ENCODE measurements around the gene ATOH7.
"Not testable (repeated sequence)": the region's sequence is repeated elsewhere in the genome, so short reads cannot be mapped to it uniquely, and the experiment has no call there.

The ATOH7 gene

DNA sequence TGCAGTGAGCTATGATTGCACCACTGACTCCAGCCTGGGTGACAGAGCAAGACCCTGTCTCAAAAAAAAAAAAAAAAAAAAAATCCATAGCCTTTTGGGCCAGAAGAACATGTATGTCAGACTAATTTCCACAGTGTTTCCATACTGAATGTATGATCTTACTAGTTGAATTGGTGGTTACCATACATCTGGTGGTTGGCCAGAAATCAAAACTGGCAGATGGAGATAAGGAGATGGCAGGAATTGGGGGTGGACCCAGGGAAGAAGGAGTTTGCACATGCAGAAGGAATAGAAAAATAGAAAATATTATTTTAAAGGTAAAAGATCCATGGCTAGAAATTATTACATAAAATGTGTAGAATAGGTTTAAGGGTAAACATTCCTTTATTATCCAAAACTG, 3.7 kb upstream of the ATOH7 start:
- DNase-seq: no peak

DNA sequence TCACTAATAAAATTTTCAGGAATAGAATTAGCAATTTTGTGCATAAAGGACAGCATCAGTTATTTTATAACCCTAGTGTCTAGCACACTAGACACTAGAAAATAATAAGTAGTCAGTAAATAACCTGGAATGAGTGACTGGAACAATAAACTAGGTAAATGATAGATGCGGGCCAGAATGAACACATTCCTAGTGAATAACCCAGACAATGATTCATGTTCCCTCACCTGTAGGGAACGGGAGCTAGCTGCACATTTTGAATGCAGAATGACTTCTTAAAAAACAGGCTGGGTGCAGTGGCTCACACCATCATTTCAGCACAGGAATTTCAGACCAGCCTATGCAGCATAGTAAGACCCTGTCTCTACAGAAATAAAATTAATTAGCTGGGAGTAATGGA, 3.2 kb upstream of the ATOH7 start:
- no peak for DNase-seq

DNA sequence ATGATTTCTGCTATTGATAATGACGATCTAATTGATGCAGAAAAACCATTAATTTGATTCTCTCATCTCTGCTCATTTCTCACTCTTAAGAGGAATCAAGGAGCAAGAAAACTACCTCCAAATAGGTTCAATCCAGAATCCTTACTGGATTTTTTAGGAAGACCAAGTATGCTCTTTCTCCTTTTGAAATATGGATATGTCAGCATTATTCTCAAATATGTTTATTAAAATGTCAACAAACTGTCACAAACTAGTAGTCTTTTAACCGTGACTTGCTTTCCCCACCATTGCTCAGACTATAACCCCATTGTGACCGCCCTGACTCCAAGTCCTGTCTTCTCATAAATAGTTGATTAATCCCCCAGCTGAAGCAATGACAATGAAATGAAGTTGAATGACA, 1.1 kb upstream of the ATOH7 start:
- no peak for DNase-seq

DNA sequence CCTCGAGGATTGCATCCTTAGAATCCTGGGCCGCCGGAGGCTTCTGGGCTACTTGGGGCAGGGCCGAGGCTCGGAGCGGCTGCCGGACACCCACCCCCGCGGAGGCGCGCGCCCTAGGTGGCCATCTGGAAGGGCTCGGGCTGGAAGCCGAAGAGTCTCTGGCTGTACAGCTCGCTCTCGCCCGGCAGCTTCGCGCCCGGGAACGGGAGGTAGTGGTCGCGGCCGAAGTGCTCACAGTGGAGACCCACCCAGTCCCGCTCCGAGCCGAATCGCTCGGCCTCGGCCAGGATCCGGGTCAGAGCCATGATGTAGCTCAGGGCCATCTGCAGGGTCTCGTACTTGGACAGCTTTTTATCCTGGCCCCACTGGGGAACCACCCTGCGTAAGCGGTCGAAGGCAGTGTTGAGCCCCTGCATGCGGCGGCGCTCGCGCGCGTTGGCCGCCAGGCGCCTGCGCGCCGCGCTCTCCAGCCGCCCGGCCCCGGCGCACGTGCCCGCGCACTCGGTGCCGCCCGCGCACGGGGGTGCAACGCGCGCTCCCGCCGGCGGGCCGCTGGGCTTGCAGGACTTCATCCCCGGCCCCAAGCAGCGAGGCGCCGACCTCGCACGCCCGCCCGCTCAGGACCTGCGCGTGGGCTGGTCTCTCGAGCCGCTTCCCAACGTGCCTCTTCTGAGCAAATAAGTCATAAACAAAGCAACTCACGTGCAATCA, 652 bp downstream of the ATOH7 start:
- no peak for DNase-seq

DNA sequence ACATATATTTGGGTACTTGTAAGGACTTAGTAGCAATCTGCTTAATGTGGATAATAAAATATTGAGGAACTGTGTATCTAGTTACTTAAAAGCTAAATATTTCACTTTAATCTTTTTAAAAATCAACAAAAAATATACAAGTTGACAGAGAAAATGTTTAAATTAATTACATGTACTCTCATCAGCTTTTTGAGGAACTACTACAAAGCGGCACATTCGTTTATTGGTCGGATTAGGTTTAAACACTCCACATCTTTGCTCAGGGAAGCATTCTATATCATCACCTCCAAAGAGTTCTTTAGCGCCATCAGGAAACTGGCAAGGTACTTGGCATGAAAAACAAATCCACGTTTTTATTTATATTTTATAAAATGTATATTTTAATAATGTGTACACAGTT, 1.6 kb downstream of the ATOH7 start:
- no peak for DNase-seq

DNA sequence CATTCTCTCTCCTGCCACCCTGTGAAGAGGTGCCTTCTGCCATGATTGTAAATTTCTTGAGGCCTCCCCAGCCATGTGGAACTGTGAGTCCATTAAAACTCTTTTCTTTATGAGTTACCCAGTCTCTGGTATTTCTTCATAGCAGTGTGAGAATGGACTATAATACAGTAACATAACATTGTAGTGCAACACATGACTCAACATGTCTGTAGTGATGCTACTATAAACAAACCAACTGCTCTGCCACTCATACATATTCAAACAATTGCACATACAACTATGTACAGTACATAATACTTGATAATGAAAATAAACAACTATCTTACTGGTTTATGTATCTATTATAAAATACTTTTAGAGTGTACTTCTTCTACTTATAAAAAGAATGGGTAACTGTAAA, 7.1 kb downstream of the ATOH7 start:
- no peak for DNase-seq

DNA sequence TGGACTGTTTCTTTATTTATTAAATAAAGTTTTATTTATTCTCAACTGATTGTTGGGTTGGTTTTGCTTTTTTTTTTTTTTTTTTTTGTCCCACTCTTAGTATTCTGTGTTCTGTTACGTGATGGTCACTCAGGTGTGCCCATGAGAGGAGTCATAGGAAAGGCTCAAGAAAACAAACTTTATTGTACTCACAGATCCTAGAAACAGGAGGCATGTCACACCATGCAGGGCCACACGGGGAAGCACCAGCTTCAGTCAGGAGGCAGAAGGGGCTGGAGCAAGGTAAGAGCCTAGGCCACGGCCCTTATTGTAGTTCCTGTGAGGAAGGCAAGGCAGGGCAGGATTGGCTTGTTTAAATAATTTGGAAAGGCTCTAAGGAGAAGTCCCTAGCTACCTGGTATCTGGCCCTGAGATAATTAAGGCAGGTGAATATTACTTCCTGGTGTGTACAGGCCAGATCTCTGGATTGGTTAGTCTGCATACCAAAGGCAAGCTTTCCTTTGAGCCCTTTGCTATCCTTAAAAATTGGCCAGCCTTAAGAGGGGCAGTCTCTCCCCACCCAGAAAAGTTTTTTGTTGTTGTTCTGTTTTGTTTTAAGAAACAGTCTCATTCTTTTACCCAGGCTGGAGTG, 8.3 kb downstream of the ATOH7 start:
- DNase-seq: no peak

DNA sequence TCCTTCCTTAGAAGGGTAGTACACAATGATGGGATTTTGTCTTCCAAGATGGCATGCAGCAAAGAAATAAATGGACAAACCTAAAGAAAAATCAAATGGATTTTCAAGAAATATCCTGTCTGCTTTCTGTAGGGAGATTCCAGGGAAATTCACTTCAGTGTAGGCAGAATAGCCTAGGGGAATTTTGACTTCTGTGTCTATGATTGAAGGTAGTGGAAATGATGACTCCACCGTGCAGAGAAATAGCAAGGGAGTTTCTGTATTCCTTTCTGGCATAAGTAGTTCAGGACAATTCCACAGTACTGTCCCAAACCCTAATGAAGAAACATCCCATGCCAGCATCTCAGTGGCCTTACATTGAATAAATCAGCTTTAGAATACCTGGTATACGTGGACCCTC, 9.5 kb downstream of the ATOH7 start:
- DNase-seq: no peak

DNA sequence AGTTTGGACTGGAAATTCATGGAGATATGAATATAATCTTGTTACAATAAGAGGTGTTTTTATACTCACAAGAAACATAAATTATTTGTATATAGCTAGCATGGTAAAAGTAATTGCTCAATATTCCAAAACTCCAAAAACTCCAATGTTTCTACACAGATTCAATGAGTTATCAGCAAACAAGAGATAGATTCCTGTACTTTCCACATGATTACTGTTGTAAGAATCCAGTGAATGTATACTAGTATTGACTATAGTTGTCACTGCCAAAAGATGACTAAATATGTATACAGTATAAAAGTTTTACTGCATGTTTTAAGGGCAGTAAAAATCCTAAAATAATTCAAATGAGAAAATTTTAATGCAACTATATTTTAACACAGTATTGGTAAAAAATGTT, 10.7 kb downstream of the ATOH7 start:
- DNase-seq: no peak

DNA sequence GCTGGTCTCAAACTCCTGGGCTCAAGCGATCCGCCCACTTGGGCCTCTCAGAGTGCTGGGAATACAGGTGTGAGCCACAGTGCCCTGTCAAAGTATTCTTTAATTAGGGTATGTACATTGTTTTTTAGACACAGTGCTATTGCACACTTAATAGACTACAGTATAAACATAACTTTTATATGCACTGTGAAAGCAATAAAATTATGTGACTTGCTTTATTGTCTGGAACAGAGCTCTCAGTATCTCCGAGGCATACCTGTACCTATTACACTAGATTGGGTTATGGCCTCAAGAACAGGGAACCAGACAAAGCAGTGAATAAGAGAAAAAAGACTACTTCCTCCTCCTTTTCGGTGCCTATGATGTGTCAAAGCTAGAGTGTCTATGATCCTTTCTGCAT, 13.1 kb downstream of the ATOH7 start:
- no peak for DNase-seq

DNA sequence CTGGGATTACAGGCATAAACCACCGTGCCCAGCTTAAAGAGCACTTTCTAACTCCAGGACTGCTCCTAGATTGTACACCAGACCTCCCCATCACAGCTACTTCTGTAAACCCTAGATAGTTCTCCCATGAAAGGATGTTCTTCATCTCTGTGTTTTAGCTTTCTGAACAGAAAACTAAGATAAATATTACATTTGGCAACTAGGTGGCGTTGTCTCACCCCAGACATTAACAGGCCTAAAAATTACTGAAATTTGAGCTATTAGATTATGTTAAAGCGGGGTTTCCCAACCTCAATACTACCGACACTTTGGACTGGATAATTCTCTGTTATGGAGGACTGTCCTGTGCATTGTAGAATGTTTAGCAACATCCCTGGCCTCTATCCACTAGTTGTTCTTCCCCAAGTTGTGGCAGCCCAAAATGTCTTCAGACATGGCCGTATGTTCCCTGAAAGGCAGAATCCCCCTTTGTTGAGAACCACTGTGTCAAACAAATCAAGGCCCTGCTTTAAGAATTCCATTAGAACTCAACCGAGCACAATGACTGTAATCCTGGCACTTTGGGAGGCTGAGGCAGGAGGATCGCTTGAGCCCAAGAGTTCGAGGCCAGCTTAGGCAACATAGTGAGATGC, 19.1 kb downstream of the ATOH7 start:
- no peak for DNase-seq

DNA sequence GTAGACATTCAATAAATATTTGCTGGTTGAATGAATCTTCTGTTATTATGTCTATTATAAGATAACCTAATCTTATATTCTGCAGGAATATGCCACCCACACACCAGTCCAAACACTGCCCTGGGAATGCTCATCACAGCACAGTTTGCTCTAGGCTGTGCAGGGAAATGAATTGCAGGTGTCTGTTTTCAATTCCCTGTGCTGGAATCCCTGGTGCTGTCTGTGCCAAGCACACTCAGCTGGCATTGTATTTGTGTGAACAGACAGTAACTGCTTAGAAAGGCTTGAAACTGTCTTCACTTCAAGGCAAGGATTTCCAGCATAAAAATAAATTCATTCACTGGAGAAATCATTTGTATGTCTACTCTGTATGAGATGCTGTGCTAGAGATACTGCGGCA, 20.2 kb downstream of the ATOH7 start:
- DNase-seq: no peak

DNA sequence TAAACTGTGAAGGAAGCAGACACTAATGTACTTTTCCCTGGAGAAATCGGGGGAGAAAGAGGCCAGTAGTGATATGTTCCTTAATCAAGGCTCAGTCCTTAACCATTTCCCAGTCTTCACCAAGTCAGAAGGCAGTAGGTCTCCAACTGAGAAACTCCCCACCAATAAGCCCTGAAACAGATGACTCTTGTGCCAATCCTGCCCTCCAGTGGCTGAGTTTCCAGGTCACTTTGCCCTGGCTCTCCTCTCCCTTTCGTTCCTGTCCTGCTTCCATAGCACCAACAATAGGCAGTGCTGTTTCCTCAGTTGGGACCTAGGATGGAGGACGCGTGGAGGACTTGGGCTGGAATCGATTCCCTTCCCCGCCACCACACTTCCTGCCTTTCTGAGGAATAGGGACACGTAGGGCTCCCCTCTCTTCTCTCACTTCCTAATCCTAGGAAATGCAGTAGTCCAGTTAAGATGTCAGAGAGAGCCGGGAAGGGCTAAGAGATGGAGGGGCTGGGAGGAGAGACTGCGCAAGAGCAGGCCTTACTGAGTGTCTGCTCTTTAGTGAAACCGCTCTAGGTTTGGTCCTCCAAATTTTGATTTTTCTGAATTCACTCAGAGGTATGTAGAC, 23.4 kb downstream of the ATOH7 start:
- no peak for DNase-seq

DNA sequence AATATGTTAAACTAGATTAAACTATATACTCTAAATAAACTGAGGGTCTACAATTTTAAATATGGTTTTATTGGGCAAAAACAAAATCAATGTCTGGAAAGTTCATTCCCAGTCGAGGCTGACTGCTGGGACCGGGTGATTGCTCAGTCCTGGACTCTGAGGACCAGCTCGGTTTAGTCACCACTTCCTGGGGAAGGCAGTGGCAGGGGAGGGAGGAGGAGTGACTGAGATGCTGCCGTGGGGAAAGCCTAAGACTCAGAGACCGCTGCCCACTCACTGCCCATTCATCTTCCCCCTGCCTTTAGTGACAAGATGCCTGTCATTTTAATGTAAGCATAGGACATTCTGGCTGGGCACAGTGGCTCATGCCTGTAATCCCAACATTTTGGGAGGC, 29.0 kb downstream of the ATOH7 start:
- no peak for DNase-seq

DNA sequence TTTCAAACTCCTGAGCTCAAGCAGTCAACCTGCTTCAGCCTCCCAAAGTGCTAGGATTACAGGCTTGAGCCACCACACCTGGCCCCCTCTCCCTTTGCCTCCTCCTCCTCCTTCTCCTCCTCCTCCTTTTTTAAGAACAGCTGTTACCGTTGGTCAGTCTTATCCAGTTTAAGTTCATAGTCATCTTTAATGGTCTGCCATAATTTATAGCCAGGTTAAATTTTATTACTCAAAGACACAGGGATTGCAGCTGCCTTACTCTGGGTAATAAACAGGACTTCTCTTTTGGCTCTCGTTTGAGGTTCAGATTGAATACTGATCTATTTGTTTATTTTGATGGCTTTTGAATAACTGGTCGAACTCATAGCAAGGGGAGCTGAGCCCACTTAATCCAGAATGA, 35.2 kb downstream of the ATOH7 start:
- DNase-seq: no peak

DNA sequence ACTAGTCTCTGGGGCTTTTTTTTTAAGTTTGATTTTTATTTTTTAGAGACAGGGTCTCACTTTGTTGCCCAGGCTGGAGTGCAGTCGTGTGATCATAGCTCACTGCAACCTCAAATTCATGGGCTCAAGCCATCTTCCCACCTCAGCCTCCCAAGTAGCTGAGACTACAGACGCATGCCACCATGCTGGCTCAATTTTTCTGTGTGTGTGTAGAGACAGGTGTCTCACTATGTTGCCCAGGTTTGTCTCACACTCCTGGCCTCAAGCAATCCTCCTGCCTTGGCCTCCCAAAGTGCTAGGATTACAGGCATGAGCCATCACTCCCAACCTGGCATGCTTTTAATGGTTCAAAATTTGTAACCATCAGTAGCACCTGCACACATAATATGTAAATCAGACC, 36.1 kb downstream of the ATOH7 start:
- DNase-seq: not testable (repeated sequence)

DNA sequence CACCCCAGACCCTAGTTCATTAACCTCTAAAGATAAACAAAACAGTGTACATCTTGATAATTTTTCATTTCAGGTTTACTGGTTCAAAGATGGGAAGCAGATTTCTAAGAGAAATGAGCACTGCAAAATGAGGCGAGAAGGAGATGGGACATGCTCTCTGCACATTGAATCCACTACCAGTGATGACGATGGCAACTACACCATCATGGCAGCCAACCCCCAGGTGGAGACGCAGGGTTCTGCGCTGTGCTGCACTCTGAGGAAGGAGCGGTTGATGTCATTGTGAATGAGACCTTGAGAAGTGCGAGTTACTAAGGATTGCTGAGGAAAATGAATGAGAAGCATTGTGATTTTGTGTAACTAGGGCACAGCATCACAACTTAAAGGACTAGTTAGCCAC, 37.6 kb downstream of the ATOH7 start:
- no peak for DNase-seq

DNA sequence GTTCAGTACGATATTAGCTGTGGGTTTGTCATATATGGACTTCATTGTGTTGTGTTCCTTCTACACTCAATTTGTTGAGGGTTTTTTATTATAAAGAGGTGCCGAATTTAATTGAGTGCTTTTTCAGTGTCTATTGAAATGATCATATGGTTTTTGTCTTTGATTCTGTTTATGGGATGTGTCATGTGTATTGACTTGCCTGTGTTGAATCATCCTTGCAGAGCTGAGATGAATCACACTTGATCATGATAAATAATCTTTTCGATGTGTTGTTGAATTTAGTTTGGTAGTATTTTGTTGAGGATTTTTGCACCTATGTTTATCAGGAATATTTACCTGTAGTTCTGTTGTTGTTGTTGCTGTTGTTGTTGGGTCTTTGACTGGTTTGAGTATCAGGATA, 39.8 kb downstream of the ATOH7 start:
- DNase-seq: no peak

DNA sequence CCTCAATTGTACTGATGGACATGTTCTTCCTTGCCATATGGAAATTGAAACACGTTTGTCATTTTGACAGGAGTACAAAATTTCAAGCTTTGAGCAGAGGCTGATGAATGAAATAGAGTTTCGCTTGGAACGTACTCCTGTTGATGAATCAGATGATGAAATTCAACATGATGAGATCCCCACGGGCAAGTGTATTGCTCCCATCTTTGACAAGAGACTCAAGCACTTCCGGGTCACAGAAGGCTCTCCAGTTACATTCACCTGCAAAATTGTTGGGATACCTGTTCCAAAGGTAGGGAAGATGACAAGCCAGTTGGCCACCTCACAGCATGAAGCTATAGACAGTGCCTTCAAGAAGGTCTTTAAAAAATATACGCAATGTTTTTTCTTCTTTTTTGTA, 43.1 kb downstream of the ATOH7 start:
- no peak for DNase-seq

DNA sequence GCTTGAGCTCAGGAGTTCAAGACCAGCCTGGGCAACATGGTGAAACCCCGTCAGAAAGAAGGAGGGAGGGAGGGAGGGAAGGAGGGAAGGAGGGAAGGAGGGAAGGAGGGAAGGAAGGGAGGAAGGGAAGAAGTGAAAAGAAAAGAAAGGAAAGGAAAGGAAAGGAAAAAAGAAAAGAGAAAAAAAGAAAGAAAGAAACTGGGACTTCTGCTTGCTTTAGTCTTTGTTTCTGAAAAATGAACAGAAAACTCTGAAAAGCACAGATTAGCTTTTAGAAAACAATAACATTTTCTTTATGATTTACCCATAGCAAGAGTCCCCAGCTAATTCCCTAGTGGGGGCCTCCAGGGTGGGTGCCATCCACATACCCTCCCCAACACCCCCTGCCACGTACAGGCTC, 46.8 kb downstream of the ATOH7 start:
- no peak for DNase-seq

DNA sequence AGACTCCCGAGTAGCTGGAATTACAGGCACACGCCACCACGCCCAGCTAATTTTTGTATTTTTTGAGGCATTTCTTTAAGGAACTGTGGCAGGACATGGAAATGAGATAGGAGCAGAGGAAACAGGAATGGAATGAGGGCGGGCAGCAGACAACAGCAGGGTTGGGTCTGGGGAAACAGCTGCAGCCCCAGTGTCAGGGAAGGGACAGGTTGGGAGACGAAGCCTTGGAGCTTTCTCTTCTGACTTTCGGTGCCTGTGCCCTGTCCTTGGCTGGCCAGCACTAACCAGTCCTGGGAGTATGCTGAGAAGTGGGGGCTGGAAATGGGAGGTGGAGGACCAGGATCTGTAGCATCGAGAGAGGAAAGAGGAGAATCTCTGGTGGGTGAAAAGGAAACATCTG, 47.4 kb downstream of the ATOH7 start:
- no peak for DNase-seq
